GM06990 (cell line): Measurements from ENCODE around the gene FRAS1.

Experiments used
- DNase-seq: peaks from one replicate; pipeline ENCODE4 v3.0.0-alpha.2; 2011; ENCODE audit not compliant: insufficient read length; ENCODE audit errors: extremely low read depth
- H3K27me3 ChIP-seq: replicated peaks from 2 replicates; pipeline ENCODE4 v1.6.0; 2011; ENCODE audit warnings: low read length; ENCODE audit not compliant: control insufficient read depth, insufficient read depth
- H3K36me3 ChIP-seq: 2 replicates; pipeline ENCODE4 v1.5.1; 2011; ENCODE audit warnings: low read length; ENCODE audit not compliant: control insufficient read depth, insufficient read depth
- H3K4me3 ChIP-seq: replicated peaks from 2 replicates; pipeline ENCODE4 v1.5.1; 2011; ENCODE audit warnings: low read depth, mild to moderate bottlenecking, control low read depth, low read length
- TF ChIP-seq, protein P1 (sequence below): IDR thresholded peaks from 2 replicates; pipeline ENCODE4 v1.5.1; 2011; ENCODE audit warnings: low read length, control low read depth, mild to moderate bottlenecking, inconsistent platforms; ENCODE audit not compliant: insufficient read depth, poor library complexity, severe bottlenecking

Gene FRAS1

DNA sequence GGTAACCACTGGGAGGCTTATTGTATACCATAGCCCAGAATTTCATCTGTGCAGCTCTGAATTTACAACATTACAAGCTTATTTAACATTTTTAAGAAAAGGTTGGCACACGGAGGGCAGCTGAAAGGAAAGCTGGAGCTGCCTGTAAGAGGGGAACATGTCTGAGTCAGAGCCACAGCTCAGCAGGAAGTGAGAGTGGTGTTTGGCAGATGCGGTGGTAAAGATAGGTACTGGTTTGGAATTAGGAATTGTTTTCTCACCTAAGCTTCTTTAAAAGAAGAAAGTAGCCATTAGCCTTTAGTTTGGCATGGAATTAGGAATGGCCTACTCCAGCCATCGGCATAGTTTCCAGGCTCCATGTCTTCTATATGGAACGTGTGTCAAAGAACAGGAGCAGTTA lies 321.9 kb downstream of the FRAS1 start:
- Histone ChIP-seq H3K27me3 (no peaks in the 10 kb centered on the region), H3K36me3 (no peaks in the 10 kb centered on the region), H3K4me3 (no peak overlapping the region)
- TF ChIP-seq, protein P1, sequence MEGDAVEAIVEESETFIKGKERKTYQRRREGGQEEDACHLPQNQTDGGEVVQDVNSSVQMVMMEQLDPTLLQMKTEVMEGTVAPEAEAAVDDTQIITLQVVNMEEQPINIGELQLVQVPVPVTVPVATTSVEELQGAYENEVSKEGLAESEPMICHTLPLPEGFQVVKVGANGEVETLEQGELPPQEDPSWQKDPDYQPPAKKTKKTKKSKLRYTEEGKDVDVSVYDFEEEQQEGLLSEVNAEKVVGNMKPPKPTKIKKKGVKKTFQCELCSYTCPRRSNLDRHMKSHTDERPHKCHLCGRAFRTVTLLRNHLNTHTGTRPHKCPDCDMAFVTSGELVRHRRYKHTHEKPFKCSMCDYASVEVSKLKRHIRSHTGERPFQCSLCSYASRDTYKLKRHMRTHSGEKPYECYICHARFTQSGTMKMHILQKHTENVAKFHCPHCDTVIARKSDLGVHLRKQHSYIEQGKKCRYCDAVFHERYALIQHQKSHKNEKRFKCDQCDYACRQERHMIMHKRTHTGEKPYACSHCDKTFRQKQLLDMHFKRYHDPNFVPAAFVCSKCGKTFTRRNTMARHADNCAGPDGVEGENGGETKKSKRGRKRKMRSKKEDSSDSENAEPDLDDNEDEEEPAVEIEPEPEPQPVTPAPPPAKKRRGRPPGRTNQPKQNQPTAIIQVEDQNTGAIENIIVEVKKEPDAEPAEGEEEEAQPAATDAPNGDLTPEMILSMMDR: no peak
- DNase-seq: no peak

DNA sequence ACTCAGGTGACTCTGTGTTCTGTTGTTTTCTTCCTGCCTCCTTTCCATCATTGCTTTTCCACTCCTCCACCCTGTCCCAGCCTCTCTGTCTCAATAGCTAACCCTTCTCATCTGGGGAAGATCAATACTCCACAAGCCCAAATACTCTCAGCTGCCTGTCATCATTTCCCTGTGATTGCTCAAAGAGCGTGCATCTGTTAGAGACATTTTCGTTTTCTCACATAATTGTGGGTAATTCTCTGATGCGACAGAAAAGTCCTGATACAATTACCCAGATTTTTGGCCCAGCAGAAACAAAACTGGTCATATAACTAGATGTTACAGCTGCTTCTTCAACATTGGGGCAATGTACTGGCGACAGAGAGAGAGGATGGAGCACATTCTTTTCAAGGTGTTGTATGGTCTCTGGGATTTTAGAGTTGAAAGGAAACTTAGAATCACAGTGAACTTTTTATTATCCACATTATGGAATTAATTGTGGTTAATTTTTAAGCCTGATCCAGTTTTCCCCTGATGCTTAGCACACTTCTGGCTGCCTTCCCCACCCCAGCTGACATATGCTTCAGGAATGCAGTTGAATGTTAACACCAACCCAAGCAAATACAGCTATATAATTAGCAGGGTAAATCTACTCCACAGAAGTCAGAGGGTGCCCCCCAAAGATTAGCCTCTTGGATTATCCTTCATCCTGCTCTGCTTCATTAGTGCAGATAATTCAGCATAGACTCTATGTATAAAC lies 323.0 kb downstream of the FRAS1 start:
- no peaks in the 10 kb centered on the region for H3K36me3 ChIP-seq
- H3K4me3 ChIP-seq: no peak overlapping the region
- DNase-seq: no peak
- no peaks in the 10 kb centered on the region for H3K27me3 ChIP-seq
- TF ChIP-seq, protein P1: no peak

DNA sequence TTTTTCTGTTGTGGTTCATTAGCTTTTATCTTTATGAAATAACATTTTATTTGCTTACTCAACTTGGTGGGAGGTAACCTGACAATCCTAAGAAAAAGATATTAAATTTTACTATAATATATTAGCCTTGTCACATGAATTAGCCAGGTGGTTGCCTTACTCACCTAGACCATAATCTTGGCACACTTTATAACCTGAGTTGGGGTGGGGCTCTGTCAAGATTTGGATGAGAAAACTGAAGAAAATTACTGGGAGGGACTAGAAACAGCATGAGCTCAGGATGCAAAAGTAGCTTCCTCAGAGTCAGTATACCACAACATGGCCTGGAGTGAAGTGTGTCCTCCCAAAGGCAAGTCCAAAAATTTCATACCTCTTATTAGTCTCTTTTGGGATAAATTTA lies 329.6 kb downstream of the FRAS1 start:
- DNase-seq: no peak
- Histone ChIP-seq H3K4me3 (no peak overlapping the region), H3K27me3 (no peaks in the 10 kb centered on the region), H3K36me3 (no peaks in the 10 kb centered on the region)
- TF ChIP-seq, protein P1: no peak

DNA sequence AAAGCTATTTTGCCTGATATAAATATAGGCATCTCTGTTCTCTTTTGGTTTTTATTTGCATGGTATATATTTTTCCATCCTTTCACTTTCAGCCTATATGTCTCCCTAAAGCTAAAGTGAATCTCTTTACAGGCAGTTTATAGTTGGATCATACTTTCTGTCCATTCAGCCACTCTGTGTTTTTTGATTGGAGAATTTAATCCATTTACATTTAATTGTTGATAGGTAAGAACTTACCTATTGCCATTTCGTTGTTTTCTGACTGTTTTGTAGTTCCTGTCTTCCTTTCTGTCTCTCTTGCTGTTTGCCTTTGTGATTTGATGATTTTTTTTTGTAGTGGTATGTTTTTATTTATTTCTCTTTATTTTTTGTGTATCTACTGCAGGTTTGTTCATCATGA lies 338.5 kb downstream of the FRAS1 start:
- no peak for DNase-seq
- H3K4me3 ChIP-seq: no peak overlapping the region
- no peaks in the 10 kb centered on the region for H3K27me3 ChIP-seq
- no peaks in the 10 kb centered on the region for H3K36me3 ChIP-seq
- TF ChIP-seq, protein P1: no peak

DNA sequence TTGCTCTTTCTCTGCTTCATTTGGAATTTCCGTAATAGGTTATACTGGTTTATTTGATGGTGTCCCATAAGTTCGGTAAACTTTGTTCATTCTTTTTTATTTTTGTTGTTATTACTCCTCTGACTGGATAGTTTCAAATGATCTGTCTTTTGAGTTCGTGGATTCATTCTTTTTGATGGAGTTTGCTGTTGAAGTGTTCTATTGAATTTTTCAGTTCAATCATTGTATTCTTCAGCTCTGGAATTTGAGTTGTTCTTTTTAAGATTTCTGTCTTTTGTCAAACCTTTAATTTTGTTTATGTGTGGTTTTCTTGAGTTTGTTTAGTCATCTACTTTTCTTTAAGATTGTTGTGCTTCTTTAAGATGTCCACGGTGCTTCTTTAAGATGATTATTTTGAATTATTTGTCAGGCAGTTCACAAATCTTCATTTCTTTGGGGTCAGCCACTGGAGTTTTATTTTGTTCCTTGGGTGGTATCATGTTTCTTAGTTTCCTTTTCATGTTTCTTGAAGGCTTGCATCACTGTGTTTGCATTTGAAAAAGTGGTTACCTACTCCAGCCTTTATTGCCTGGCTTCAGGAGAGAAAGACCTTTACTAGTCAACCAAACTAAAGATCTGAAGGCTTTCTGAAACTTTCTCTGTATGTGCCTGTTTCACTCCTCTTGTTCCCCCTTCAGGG lies 339.6 kb downstream of the FRAS1 start:
- Histone ChIP-seq H3K27me3 (no peaks in the 10 kb centered on the region), H3K36me3 (no peaks in the 10 kb centered on the region), H3K4me3 (no peak overlapping the region)
- TF ChIP-seq, protein P1: no peak
- no peak for DNase-seq
